NCI-H1436 (cell line): ENCODE measurements around the gene PARP12.
"Not testable (repeated sequence)": the region's sequence is repeated elsewhere in the genome, so short reads cannot be mapped to it uniquely, and the experiment has no call there.

Experiments
- DNase-seq: peaks from one replicate; lab custom pipeline; 2025; lab: John Stamatoyannopoulos, UW

PARP12 gene, protein sequence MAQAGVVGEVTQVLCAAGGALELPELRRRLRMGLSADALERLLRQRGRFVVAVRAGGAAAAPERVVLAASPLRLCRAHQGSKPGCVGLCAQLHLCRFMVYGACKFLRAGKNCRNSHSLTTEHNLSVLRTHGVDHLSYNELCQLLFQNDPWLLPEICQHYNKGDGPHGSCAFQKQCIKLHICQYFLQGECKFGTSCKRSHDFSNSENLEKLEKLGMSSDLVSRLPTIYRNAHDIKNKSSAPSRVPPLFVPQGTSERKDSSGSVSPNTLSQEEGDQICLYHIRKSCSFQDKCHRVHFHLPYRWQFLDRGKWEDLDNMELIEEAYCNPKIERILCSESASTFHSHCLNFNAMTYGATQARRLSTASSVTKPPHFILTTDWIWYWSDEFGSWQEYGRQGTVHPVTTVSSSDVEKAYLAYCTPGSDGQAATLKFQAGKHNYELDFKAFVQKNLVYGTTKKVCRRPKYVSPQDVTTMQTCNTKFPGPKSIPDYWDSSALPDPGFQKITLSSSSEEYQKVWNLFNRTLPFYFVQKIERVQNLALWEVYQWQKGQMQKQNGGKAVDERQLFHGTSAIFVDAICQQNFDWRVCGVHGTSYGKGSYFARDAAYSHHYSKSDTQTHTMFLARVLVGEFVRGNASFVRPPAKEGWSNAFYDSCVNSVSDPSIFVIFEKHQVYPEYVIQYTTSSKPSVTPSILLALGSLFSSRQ

DNA sequence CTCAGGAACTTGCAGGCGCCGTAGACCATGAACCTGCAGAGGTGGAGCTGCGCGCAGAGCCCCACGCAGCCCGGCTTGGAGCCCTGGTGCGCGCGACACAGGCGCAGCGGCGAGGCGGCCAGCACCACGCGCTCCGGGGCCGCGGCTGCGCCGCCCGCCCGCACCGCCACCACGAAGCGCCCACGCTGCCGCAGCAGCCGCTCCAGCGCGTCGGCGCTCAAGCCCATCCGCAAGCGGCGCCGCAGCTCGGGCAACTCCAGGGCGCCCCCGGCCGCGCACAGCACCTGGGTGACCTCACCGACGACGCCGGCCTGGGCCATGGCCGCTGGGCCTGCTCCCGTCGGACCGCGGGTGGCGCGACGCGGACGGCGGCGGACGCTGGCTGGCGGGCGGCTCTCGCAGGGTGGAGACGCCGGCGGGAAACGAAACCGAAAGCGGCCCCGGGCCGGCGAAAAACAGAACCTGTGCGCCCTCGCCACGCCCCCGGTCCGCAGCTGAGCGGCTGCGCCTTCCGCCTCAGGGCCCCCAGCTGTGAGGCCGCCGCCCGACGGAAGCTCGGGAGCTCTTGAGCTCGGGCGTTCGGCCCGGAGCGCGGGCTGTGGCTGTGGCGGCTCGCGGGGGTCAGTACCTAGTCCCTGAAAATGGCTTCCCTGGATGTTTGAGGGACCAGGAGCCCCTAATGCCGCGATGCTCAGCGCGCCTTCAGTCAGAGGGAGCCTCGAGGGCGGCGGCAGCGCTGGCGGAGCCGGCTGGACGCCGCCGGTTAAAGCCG, at the start of gene PARP12:
TSS of gene PARP12 (minus strand) at position 424 of the 772 bp plus-strand sequence. CDS start at position 320, 104 bp downstream.
- DNase-seq, result peak; percentile 63

DNA sequence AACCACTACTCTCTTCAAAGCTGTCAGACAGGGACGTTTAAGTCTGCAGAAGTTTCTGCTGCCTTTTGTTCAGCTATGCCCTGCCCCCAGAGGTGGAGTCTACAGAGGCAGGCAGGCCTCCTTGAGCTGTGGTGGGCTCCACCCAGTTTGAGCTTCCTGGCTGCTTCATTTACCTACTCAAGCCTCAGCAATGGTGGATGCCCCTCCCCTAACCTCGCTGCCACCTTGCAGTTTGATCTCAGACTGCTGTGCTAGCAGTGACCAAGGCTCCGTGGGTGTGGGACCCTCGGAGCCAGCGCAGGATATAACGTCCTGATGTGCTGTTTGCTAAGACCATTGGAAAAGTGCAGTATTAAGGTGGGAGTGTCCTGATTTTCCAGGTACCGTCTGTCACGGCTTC, 46.0 kb upstream of the PARP12 start:
- not testable (repeated sequence) for DNase-seq

DNA sequence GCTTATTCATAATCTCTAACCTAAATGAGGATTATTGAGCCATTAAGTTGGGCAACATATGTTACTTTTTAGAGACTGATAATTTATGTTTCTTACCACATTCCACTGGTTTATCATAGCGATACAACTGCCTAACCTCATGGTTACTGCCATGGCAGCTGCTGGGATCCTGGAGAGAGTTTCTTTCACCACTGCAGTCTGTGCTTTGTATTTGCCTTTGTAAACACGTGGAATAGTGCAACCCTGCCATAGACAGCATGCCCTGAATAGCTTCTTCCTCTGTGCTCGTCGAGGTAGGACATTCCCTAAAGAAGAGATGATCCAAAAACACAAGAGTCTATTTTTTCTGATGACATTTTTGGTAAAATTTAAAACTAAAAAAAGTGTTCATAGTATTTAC, 33.7 kb upstream of the PARP12 start:
- no peak for DNase-seq

DNA sequence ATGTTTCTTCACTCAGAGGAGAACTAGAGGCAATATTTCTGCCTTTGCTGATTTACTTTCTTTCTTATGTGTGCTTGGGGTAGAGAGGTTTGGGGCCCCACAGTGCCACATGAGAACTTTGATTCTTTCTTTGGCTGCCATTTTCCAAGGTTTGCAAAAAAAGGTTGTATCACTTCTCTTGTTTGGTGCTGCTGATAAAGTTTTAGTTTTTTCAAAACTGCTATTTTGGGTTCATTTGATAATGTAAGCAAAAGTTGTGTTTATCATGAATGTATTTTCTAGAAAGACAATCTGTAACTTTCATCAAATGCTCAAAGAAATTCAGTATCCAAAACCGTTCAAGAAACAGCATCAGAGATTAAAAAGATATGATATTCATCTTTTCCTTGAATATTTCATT, 30.6 kb upstream of the PARP12 start:
- DNase-seq, result no peak

DNA sequence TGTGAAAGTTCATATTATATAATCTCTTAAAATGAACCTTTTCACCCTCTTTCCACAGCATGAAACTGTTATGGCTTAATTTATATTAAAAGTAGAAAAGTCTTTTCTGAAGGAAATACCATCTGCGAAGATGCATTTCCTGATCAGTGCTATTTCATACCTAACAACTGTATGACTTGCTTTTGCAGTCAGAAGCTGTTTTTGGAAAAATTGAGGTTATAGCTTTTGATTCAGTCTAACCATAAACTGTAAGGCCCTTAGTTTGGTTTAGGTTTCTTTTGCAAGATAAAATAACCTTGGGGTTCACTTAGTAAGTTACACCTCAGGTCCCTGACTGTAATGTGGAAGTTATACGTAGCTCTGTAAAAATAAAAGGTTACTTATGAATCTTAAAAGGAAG, 22.7 kb upstream of the PARP12 start:
- DNase-seq, result no peak

DNA sequence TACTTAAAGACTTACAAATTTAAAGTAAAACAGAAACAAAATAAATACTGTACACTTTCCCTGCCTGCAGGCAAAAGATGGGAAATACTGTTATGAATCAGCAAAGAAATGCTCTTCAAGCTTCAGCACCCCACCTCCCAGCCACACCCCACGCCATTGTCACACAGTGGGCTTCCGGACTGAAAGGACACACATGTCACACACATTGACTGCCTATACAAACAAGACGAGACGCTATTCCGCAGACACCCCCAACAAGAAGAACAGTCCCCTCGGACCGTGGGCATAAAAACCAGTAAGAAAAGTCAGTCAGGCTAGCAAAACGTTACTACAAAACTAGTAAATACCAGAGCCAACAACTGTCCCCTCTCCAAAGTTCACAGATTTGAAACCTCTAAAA, 22.2 kb upstream of the PARP12 start:
- no peak for DNase-seq

DNA sequence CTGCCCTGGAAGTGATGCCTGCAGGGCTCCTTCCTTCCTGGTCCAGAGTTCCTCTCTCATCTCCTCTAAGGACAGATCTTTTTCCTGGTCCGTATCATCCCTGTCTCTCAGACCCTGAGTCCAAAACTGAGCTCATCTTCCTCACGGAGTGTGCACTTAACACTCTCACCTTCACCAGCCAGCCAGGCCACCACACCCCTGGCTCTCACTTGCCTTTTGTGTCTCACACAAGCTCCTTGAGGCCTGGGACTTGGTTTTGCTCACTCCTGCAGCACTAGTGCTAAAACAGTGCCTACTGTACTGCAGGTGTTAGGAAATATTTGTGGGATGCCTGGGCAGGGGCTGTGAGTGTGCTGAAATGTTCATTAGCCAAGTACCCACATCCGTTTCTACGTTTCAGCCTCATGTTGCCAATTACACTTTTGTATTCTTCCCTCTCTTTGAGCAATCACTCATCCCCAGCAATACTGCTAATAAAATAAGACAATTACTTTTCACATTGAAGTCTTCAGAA, 21.4 kb upstream of the PARP12 start:
- DNase-seq, result no peak

DNA sequence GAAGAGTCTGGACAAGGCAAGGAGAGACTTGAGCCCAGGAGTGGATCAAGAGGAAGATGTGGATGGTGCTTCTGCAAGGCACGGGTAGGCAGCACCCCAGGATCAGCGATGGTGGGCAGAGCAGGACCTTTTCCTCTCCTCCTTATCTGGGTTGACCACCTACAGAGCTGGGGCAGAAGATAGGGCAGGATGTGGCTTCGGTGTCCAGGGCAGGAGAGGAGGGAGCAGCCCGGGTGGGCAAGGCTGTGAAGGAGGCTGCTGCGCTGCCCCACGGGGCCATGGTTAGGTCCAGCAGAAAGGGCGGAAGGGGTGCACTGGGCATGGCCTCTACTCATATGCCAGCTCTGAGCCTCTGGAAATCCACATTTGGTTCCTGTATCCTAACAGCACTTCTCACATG, 20.0 kb upstream of the PARP12 start:
- no peak for DNase-seq

DNA sequence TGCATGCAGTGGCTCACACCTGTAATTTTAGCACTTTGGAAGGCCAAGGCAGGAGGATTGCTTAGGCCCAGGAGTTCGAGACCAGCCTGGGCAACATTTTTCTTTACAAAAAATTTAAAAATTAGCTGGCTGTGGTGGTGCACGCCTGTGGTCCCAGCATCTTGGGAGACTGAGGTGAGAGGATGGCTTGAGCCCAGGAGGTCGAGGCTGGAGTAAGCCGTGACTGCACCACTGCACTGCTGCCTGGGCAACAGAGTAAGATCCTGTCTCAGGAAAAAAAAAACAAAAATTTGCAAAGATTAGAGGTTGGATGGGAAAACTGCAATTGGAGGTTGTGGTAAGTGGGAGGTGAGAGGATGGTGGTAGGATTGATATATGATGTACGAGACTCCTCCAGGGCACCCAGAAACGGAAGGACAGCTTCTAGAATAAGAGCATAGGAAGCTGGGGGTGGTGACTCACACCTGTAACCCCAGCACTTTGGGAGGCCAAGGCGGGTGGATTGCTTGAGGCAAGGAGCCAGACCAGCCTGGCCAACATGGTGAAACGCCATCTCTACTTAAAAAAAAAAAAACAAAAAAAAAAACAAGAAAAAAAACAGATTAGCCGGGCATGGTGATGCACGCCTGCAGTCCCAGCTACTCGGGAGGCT, 19.1 kb upstream of the PARP12 start:
- DNase-seq, result no peak

DNA sequence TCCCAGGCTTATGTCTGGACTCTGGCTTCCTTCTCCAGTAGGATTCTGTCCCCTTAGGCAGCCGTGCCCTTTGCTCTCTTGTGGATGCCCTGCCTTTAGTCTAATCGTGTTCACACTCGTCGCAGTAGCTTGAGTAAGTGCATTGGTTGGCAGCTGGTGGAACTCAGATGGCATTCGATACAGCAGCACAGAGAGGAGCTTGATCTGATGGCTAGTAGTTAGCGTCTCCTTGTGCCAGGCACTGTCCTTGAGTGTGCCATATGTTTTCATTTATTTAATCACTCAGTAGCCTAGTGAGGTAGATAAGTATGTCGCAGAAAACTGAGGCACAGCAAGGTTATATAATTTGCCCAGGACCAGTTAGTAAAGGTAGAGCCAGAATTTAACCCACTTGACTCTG, 18.2 kb upstream of the PARP12 start:
- no peak for DNase-seq

DNA sequence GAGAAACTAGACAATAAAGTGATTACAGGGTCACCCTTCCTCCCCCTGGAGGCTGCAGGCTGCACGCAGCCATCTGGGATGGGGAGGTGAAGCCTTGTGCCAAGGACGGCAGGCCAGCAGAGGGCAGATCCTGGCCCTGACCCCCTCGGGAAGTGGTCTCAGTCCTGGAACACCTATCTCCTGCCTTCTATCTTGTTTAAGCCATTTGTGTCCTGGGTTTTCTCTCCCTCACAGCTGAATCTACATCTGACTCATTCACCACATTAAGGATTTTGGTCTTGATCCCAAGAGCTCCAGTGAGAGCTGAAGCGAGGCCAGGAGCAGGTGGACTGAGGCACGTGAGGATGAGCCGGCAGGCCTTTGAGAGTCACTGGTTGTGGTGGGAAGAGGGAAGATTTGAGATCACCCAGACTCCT, 16.4 kb upstream of the PARP12 start:
- no peak for DNase-seq

DNA sequence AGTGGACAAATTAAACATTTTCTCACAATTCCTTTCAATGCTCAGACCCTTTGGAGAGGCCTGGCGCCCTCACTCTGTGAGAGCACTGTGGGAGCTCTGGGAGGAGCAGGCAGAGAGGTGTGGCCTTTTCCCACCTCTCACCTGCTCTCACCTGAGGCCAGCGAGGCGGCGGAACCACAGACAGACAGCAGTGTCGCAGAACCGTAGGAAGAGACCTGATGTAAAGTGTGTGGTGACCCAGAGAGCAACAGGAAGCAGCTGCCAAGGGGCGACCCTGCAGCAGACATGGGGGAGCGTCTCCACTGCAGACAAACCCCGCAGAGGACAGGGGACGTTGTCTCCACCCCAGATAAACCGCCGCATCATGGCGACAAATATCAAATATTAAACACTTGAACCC, 15.6 kb upstream of the PARP12 start:
- no peak for DNase-seq

DNA sequence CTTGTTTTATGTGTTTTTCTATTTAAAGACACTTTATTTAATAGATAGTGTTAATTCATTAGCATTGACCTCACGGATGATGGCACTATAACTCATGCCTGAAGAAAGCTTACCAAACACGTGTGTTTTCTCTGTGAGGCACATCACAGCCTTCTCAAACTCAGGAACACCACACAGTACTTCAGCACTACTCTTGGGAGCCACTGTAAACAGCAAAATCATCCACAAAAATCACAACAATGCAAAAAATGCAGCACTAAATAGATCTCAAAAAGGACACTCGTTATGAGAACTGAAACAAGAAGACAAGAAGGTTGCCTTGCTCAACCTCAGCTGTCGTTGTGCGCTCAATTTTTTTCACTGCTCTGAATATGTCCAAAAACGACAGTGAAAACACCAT, 12.0 kb upstream of the PARP12 start:
- DNase-seq, result no peak

DNA sequence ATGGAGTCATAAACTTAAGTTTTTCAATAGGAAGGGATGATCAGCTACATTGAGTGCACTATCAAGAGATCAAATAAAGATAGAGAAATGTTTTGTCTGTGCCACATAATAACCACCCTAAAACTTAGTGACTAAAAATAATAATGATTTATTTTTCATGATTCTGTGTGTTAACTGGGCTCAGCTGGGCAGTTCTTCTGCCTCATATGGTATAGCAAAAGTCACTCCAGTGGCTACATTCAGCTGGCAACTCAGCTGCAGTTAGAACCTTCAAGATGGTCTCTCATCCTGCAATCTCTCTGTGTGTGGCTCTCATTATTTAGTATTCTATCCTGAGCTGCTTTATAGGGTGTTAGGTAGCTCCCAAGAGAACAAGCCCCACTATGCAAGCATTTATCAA, 7.8 kb upstream of the PARP12 start:
- no peak for DNase-seq

DNA sequence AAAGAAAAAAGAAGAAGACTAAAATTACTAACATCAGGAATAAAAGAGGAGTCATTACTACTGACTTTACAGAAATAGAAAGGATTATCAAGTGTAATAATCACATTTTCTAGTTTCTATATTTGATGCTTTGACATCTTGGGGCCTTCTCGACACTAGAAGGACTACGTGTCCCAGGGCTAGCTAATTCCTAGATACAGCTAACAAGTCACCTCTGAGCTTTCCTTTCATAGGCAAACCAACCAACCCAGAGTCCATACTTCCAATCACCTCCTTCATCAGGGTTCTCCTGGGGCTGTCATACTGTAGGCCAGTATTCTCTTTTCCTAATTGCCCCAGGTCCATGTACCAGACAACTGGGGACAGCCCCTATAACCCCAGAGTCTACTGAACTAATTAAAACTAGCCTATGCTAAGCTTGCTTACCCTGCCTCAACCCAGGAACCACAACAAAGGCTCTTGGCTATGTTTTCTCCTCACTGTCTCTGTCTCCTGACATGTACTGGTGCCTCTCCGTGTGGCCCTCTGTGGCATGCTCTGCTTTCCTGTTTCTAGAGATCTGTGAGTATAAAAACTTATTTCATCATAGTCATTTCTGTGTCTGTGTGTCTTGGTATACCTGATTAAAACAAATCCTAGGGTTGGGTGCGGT, 6.7 kb upstream of the PARP12 start:
- DNase-seq, result no peak

DNA sequence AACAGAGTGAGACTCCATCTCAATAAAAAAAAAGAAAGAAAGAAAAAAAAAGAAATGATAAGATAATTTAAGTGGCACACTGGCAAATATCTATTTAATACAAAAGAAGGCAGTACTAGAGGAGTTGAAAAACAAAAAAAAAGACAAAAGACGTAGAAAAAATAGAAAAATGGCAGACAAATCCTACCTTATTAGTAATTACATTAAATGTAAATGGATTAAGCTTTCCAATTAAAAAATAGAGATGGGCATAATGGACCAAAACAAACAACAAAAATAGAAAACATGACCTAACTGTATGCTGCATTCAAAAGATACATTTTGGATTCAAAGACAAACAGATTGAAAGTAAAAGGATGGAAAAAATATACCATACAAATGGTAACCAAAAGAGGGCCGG, 5.3 kb upstream of the PARP12 start:
- no peak for DNase-seq

DNA sequence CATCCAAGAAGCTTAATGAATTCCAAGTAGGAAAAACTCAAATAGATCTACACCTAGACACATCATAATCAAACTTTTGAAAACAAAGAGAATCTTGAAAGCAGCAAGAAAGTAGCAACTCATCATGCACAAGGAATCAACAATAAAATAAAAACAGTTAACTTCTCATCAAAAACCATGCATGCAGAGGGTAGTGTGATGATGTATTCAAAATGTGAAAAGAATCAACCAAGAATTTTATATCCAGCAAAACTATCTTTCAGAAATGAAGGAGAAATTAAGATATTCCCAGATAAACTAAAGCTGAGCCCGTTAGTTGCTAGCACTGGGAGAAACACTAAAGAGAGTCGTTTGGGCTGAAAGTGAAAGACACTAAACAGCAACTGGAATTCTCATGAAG, 4.3 kb upstream of the PARP12 start:
- DNase-seq, result no peak

DNA sequence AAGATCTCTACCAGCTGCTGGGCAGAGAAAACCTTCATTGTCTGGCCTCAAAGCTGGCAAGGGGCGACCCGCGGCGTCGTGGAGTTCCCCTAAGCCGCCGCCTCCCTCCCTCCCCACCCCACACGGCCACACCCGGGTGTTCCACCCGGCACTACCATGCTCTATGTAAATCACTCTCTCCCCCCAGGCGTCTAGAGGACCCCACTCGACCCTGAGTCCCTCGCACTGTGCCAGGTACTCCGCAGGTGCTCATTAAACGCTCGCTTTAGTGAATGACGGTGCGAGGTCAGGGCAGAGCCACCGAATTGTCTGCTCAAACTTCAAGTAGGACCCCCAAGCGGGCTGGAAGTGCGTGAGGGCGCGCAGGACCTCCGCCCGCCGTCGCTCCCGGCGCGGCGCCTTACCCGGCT, 628 bp downstream of the PARP12 start:
- DNase-seq, result no peak

DNA sequence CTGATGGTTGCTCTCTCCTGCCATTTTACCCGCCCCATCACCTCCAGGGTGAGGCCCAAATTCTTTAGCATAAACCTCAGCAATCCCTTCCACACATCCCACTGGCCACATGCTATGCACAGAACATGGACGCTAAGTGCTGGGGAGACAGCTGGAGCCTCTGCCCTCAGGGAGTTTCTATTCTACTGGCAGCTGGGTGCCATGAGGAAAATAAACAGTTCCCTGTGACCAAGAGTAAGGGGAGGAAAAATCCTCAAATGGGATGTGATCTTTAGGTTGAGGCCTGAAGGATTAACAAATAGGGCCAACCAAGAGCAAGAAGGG, 1.2 kb downstream of the PARP12 start:
- no peak for DNase-seq

DNA sequence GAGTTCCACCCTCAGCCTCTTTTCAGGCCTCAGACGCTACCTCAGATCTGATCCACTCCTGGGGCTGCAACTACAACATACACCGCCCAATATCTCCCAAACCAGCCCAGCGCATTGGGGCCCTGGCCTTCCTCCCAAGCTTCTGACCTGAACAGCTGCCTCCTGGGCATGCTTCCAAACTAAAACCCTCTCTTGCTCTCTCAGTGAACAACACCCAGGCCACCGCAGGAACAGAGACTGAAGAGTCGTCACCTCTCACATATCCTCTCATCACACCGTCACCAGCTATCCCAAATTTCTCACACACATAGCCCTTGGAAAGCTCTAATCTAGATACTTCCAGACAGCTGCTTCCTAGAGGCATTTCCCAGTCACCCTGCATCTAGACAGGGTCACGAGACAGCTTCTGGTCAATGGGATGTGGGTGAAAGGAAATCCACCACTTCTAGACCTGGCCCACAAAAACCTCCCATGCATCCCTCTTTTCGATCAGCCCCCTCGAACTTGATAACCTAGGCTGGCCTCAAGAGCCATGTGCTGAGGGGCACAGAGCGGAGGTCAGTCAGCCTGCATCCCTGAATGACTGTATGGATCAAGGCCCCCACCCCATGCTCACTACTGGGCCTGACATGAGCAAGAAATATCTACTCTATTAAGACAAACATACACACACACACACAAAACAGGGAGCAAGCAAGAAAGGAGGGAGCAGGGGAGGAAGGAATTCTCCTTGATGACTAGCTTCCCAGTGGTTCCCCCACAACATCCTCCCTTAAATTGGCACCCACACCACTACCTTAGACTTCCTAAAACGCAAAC, 1.8 kb downstream of the PARP12 start:
- DNase-seq, result no peak

DNA sequence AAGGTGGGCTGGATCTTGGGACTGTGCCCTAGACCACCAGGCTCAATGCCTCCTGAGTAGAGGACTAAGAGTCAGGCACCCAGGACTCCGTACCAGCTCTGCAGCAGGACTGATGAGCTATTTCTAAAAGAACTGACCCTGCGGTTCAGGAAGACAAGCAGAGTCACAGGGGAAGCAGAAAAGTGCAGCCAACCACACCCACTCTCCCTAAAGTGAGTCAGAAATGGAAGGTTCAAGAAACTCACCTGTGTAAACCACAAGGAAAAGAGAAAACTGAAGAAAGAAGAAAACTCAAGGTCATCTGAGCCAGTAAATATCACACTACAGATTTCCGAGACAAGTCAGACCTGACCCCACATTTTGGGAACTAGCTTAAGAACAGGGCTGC, 2.5 kb downstream of the PARP12 start:
- no peak for DNase-seq
